Liver (tissue), 9 donors: Measurements from ENCODE around the gene TRIM65. TPM values are rescaled to one million over a fixed set of nuclear protein-coding genes. Genes with fewer than 3 reads are reported as not detected.

Source experiments
- DNase-seq: peaks from one replicate; pipeline ENCODE4 v3.0.0-alpha.2; 2017; ENCODE audit warnings: low spot score
- H3K27ac ChIP-seq, 2 donors: one replicate each; pipeline ENCODE4 v1.7.0; 2013; ENCODE audit warnings: inconsistent platforms in 2 of 2, low read length in 2 of 2, control low read depth in 1 of 2, low read depth in 1 of 2, mild to moderate bottlenecking in 1 of 2
- H3K27me3 ChIP-seq, 4 donors: one replicate each; pipeline versions ENCODE4 v1.6.1 to v1.7.0; 2013; ENCODE audit warnings: low read length in 3 of 4, inconsistent platforms in 1 of 4, mild to moderate bottlenecking in 1 of 4, moderate library complexity in 1 of 4; ENCODE audit not compliant: control insufficient read depth in 4 of 4, insufficient read depth in 4 of 4
- H3K36me3 ChIP-seq, 4 donors: one replicate each; pipeline versions ENCODE4 v1.6.1 to v1.7.0; 2013; ENCODE audit warnings: low read length in 3 of 4, mild to moderate bottlenecking in 3 of 4, low read depth in 1 of 4, moderate library complexity in 1 of 4; ENCODE audit not compliant: control insufficient read depth in 4 of 4, insufficient read depth in 3 of 4
- H3K4me1 ChIP-seq, 4 donors: one replicate each; pipeline versions ENCODE4 v1.6.1 to v1.7.0; 2013; ENCODE audit warnings: low read length in 3 of 4, mild to moderate bottlenecking in 3 of 4, moderate library complexity in 1 of 4; ENCODE audit not compliant: control insufficient read depth in 4 of 4, insufficient read depth in 4 of 4
- H3K4me3 ChIP-seq, 3 donors: one replicate each; pipeline versions ENCODE4 v1.6.1 to v1.7.0; 2013; ENCODE audit warnings: low read length in 3 of 3, control low read depth in 1 of 3, low read depth in 1 of 3, mild to moderate bottlenecking in 1 of 3
- H3K9ac ChIP-seq, 2 donors: one replicate each; pipeline ENCODE4 v1.7.0; 2013; ENCODE audit warnings: low read length in 2 of 2, mild to moderate bottlenecking in 2 of 2, moderate library complexity in 2 of 2, control low read depth in 1 of 2, low read depth in 1 of 2
- H3K9me3 ChIP-seq, 4 donors: one replicate each; pipeline versions ENCODE4 v1.6.1 to v1.7.0; 2013; ENCODE audit warnings: low read length in 3 of 4; ENCODE audit not compliant: control insufficient read depth in 4 of 4
- EGR1 ChIP-seq, 2 donors: IDR thresholded peaks; 2 replicates each; pipeline ENCODE4 v1.6.1; 2016 to 2018; ENCODE audit warnings: antibody characterized with exemption in 2 of 2, low read depth in 2 of 2
- FOXA1 ChIP-seq: IDR thresholded peaks from 2 replicates; pipeline ENCODE4 v1.6.1; 2016; ENCODE audit warnings: antibody characterized with exemption
- FOXA2 ChIP-seq: IDR thresholded peaks from 2 replicates; pipeline ENCODE4 v1.6.1; 2016; ENCODE audit warnings: antibody characterized with exemption
- HNF4A ChIP-seq, 2 donors: conservative IDR thresholded peaks; 2 replicates each; pipeline ENCODE4 v1.6.1; 2016; ENCODE audit warnings: antibody characterized with exemption in 2 of 2, mild to moderate bottlenecking in 2 of 2
- HNF4G ChIP-seq: IDR thresholded peaks from 2 replicates; pipeline ENCODE4 v1.6.1; 2016; ENCODE audit warnings: antibody characterized with exemption
- JUND ChIP-seq, 2 donors: IDR thresholded peaks; 2 replicates each; pipeline ENCODE4 v1.6.1; 2016; ENCODE audit warnings: antibody characterized with exemption in 2 of 2
- RAD21 ChIP-seq, 2 donors: IDR thresholded peaks; 2 replicates each; pipeline ENCODE4 v1.6.1; 2016; ENCODE audit warnings: antibody characterized with exemption in 2 of 2, mild to moderate bottlenecking in 2 of 2
- RXRA ChIP-seq, 2 donors: IDR thresholded peaks; 2 replicates each; pipeline ENCODE4 v1.6.1; 2017 to 2018; ENCODE audit warnings: antibody characterized with exemption in 2 of 2, mild to moderate bottlenecking in 1 of 2
- SP1 ChIP-seq: IDR thresholded peaks from 2 replicates; pipeline ENCODE4 v1.6.1; 2018; ENCODE audit warnings: antibody characterized with exemption, mild to moderate bottlenecking
- TAF1 ChIP-seq: conservative IDR thresholded peaks from 2 replicates; pipeline ENCODE4 v1.6.1; 2016; ENCODE audit warnings: antibody characterized with exemption, mild to moderate bottlenecking
- YY1 ChIP-seq: IDR thresholded peaks from 2 replicates; pipeline ENCODE4 v1.6.1; 2016; ENCODE audit warnings: antibody characterized with exemption, mild to moderate bottlenecking
- WGBS: extraction: QIAGEN DNeasy Blood & Tissue Kit; methylation state at CpG from one replicate; pipeline ENCODE4 v1.1.7; 2013; 5-methylcytosine and 5-hydroxymethylcytosine counted together
- polyA plus RNA-seq, 2 donors: library from polyadenylated mRNA; stranded (reverse) in 1 of 2; unstranded in 1 of 2; fragments of 200-250 nt in 1 of 2; fragments of >200 nt in 1 of 2; fragmentation: Nextera tagmentation in 1 of 2; extraction: Ambion mirVana in 1 of 2; gene quantifications; one replicate each; pipeline versions ENCODE4 v1.2.1 to v1.2.3, GENCODE V29; 2013 to 2015
- total RNA-seq, 2 donors: library from RNA; depleted of rRNA; stranded (reverse); fragments of >200 nt; gene quantifications; one replicate each; pipeline ENCODE4 v1.2.3, GENCODE V29; 2014
- TF ChIP-seq, protein P1 (sequence below): IDR thresholded peaks from 2 replicates; pipeline ENCODE4 v1.6.1; 2016; ENCODE audit warnings: antibody characterized with exemption
- TF ChIP-seq, protein P2 (sequence below): IDR thresholded peaks from 2 replicates; pipeline ENCODE4 v1.6.1; 2016; ENCODE audit warnings: antibody characterized with exemption
- TF ChIP-seq, protein P3 (sequence below): fragments of 150-350 bp; IDR thresholded peaks from 2 replicates; pipeline ENCODE4 v1.5.1; 2017; ENCODE audit warnings: improper control_type of control experiment, low read depth, low read length; ENCODE audit not compliant: missing input control
- TF ChIP-seq, protein P4 (sequence below): IDR thresholded peaks from 2 replicates; pipeline ENCODE4 v1.6.1; 2016; ENCODE audit warnings: antibody characterized with exemption
- TF ChIP-seq, protein P5 (sequence below): IDR thresholded peaks from 2 replicates; pipeline ENCODE4 v1.6.1; 2016; ENCODE audit warnings: antibody characterized with exemption, mild to moderate bottlenecking
- donor health status: healthy.
- donor health status: healthy.
- donor health status: healthy.
- donor health status: healthy.
- donor health status: healthy.

TRIM65 gene
- total and polyA plus RNA-seq, 4 donors = 1.5 to 8.6 (median 6.5) TPM

DNA sequence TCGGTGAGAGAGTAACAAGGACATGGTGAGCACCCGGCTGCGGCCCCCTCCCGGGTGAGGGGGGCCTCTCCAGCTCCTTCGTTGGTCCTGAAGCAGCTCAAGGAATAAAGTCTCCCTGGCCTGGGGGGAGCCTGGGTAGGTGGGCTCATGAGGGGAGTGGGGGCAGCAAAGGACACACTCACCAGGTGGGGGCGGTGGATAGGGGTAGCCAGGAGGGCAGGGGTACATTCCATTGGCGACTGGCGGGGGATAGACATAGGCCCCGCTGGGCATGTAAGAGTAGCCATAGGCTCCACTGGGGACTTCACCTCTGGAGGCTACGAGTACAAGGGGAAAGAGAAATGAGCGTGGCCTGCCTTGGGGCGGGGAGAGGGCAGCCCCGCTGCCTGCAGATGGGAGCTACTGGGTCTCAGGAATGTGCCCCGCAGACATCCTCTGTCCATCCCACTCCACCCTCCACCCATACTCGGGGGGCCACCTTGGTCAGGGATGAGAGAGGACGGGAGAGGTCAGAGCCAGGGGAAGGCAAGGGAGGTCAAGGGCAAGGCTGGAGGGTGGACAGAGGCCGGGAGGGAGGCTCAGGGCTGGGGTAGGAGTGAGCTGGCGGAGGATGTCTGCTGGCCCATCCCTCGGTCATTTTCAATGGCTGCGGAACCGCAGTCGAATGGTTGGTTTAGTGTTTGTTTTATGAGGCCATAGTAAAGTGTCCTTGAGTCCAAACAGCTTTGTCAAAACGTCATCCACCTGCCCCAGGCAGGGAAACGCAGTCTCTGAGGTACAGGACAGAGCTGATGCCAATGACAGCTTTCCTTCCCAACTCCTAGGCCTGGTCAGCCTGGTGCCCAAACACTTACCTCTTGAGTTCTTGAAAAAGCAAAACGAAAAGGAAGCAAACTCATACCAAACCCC is 48.9 kb downstream of the TRIM65 start:
- Histone ChIP-seq H3K27ac (peak overlapping the region in 1 of 2 donors; percentile 25), H3K36me3 (peaks cover 25 to 46% (median 39%) of the 10 kb centered on the region in 4 donors), H3K9ac (no peak overlapping the region), H3K27me3 (no peaks in the 10 kb centered on the region), H3K4me1 (peaks cover 2 to 42% (median 26%) of the 10 kb centered on the region in 4 donors), H3K9me3 (no peaks in the 10 kb centered on the region), H3K4me3 (no peak overlapping the region)
- no peak for DNase-seq
- TF ChIP-seq FOXA2 (no peak), HNF4A (conservative IDR thresholded peaks at IDR 0.05) (no peak), RAD21 (IDR thresholded peaks at IDR 0.05) (no peak), FOXA1 (no peak), EGR1 (IDR thresholded peaks at IDR 0.05; ENCODE audit: low read depth in 2 of 2) (no peak), RXRA (IDR thresholded peaks at IDR 0.05) (no peak), SP1 (no peak), TAF1 (no peak), YY1 (no peak), JUND (IDR thresholded peaks at IDR 0.05) (no peak), HNF4G (no peak)
- TF ChIP-seq, protein P1, sequence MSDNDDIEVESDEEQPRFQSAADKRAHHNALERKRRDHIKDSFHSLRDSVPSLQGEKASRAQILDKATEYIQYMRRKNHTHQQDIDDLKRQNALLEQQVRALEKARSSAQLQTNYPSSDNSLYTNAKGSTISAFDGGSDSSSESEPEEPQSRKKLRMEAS = no peak
- TF ChIP-seq, protein P2, sequence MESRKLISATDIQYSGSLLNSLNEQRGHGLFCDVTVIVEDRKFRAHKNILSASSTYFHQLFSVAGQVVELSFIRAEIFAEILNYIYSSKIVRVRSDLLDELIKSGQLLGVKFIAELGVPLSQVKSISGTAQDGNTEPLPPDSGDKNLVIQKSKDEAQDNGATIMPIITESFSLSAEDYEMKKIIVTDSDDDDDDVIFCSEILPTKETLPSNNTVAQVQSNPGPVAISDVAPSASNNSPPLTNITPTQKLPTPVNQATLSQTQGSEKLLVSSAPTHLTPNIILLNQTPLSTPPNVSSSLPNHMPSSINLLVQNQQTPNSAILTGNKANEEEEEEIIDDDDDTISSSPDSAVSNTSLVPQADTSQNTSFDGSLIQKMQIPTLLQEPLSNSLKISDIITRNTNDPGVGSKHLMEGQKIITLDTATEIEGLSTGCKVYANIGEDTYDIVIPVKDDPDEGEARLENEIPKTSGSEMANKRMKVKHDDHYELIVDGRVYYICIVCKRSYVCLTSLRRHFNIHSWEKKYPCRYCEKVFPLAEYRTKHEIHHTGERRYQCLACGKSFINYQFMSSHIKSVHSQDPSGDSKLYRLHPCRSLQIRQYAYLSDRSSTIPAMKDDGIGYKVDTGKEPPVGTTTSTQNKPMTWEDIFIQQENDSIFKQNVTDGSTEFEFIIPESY = no peak
- TF ChIP-seq, protein P3, sequence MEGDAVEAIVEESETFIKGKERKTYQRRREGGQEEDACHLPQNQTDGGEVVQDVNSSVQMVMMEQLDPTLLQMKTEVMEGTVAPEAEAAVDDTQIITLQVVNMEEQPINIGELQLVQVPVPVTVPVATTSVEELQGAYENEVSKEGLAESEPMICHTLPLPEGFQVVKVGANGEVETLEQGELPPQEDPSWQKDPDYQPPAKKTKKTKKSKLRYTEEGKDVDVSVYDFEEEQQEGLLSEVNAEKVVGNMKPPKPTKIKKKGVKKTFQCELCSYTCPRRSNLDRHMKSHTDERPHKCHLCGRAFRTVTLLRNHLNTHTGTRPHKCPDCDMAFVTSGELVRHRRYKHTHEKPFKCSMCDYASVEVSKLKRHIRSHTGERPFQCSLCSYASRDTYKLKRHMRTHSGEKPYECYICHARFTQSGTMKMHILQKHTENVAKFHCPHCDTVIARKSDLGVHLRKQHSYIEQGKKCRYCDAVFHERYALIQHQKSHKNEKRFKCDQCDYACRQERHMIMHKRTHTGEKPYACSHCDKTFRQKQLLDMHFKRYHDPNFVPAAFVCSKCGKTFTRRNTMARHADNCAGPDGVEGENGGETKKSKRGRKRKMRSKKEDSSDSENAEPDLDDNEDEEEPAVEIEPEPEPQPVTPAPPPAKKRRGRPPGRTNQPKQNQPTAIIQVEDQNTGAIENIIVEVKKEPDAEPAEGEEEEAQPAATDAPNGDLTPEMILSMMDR = no peak
- TF ChIP-seq, protein P4, sequence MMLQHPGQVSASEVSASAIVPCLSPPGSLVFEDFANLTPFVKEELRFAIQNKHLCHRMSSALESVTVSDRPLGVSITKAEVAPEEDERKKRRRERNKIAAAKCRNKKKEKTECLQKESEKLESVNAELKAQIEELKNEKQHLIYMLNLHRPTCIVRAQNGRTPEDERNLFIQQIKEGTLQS = no peak
- TF ChIP-seq, protein P5, sequence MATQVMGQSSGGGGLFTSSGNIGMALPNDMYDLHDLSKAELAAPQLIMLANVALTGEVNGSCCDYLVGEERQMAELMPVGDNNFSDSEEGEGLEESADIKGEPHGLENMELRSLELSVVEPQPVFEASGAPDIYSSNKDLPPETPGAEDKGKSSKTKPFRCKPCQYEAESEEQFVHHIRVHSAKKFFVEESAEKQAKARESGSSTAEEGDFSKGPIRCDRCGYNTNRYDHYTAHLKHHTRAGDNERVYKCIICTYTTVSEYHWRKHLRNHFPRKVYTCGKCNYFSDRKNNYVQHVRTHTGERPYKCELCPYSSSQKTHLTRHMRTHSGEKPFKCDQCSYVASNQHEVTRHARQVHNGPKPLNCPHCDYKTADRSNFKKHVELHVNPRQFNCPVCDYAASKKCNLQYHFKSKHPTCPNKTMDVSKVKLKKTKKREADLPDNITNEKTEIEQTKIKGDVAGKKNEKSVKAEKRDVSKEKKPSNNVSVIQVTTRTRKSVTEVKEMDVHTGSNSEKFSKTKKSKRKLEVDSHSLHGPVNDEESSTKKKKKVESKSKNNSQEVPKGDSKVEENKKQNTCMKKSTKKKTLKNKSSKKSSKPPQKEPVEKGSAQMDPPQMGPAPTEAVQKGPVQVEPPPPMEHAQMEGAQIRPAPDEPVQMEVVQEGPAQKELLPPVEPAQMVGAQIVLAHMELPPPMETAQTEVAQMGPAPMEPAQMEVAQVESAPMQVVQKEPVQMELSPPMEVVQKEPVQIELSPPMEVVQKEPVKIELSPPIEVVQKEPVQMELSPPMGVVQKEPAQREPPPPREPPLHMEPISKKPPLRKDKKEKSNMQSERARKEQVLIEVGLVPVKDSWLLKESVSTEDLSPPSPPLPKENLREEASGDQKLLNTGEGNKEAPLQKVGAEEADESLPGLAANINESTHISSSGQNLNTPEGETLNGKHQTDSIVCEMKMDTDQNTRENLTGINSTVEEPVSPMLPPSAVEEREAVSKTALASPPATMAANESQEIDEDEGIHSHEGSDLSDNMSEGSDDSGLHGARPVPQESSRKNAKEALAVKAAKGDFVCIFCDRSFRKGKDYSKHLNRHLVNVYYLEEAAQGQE = no peak
- 88% methylated on average over 25 of the region's 25 CpGs for WGBS
